SKM-1 (cell line): ENCODE measurements around the gene RFESD.
A peak's percentile ranks its signal among the peaks of the same experiment; 100 is the strongest.

Experiments used
- DNase-seq: peaks from one replicate; lab custom pipeline; 2025; ENCODE audit not compliant: unreplicated experiment; lab: John Stamatoyannopoulos, UW

Gene RFESD

DNA sequence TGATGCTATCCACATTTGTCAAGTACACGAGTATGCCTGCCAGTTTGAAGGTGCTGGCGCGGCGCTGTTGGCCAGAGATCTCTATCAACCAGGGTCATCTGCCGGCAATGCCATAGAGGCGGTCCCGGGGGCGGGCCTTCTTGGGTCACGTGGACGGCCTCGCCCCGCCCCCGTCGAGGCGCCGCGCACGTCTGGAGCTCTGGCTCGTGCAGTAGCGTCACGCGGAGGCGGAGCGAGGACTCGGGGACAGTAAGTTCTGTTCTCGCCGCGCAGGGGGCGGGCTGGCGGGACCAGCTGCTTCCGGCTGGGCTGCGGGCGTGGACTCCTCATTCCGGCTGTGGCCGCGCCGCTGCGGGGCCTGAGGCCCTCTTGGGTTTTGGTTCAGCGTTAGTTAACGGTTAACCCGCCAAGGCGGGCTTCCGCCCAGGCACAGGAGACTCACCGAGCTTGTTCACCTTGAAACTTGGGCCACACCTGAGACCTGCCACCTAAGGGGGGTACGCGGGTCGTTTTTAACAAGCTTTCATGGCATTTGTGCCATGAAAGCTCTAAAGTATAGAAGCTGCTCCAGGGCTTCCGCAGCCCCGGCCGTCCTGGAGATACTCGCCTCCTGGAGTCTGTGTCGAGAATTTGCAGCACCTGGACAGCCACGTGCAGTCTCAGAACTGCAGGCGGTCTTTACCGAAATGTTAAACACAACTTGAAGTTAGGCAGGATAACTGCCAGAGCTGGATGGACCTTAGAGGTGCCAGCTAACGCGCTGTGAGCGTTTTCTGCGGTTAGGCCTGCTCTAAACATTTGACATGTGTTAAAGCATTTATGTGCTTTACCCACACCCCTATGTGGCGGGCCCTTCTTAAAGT is at the start of gene RFESD:
TSS of gene RFESD (plus strand) at position 209 of the 863 bp plus-strand sequence. CDS start 5,495 bp downstream, outside the sequence.
- peak; percentile 89 for DNase-seq

DNA sequence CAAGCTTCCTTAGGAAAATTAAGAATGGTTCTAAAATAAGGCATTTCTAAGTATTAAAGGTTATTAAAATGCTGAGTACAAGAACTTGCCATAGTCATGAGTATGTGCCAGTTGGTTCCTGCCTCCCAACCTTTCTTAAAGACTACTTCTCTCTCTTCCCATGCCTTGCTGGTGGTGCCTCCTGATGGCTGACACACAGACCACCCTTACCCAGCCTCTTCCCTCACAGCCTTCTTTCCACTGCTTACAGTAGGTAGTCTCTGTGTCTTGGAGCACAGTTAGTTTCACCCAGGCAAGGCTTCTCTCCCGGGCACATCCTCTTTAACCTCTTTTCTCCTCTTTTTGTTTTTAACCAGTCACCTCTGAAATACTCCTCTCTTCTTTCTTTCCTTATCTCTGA is 47.3 kb upstream of the RFESD start:
- DNase-seq = no peak

DNA sequence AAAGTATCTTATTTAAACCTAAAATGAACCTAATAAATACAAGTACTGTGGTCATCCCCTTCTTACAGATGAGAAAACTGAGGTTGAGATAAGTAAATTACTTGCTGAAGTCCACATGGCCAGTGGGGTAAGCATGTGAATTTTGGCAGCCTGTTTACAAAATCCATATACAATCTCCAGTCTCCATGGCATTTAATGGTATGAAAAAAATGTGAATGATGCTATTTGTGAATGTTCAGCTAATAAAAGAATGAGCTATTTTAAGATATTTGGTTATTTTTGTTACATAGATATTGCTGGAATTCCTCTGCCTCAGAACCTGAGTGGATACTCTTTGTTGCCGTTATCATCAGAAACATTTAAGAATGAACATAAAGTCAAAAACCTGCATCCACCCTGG is 46.0 kb upstream of the RFESD start:
- no peak for DNase-seq

DNA sequence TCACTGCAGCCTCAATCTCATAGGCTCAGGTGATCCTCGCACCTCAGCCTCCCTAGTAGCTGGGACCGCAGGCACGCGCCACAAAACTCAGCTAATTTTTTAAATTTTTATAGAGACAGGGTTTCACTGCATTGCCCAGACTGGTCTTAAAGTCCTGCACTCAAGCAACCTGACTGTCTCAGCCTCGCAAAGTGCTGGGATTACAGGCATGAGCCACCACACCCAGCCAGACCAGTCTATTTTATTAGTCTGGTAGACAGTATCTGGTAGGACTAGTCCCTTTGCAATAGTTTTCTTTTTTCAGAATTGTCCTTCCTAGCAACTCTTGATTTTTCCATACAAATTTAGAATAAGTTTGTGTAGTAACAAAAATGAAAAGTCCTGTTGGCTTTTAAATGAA is 40.8 kb upstream of the RFESD start:
- no peak for DNase-seq

DNA sequence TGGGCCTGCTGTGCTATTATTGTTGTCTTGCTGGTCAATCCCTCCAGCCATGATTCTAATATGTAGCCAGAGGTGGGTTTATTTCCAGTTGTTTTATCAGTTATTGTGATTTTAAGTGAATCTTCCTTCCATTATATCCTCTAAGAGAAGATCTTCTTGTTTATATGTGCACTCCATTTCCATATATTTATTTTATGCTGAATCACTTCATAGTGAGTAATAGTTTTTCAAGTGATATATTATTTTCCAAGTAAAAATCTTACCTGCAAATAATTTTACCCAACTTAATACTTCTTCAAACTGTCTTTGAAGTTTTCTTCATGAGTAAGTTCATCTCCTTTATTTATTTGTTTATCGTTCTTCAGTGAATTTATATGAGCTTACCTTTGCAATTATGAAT is 40.2 kb upstream of the RFESD start:
- DNase-seq = no peak

DNA sequence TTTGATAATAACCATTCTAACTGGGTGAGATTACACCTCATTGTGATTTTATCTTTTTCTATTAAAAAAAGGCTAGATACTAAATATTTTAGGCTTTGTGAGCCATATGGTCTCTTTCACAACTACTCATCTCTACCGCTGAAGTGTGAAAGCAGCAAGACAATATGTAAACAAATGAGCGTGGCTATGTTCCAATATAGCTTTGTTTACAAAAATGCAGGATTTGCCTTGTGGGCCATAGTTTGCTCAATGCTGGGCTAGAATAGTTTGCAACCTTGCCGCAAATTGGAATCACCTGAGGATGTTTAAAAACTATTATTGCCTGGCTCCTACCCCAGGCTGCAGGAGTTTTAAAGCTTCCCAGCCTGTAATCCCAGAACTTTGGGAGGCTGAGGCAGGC is 36.9 kb upstream of the RFESD start:
- no peak for DNase-seq

DNA sequence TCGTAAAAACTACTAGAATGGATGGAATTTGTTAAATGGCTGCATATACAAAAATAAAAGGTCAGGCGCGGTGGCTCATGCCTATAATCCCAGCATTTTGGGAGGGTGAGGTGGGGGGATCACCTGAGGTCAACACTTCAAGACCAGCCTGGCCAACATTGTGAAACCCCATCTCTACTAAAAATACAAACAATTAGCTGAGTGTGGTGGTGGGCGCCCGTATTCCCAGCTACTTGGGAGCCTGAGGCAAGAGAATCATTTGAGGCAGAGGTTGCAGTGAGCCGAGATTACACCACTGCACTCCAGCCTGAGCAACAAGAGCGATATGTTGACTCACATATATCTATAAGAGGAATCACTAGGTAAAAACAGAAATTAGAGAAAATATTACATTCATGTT is 36.0 kb upstream of the RFESD start:
- no peak for DNase-seq

DNA sequence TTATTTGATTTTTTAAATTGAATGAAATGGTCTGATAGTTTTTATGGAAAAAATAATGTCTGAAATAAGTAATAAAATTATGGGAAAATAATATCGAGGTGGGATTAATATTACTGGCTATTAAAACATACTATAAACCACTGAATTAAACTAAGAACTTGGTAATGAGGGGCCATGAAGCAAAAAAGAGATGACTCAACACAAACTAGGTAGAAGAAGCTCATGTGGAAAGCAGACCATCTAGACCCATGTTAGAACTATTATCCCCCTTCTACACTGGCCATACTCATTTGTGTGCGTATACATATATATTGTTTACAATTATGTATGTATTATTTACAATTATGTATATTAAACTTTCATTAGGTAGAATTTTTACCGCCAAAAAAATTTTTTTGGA is 35.2 kb upstream of the RFESD start:
- DNase-seq = no peak

DNA sequence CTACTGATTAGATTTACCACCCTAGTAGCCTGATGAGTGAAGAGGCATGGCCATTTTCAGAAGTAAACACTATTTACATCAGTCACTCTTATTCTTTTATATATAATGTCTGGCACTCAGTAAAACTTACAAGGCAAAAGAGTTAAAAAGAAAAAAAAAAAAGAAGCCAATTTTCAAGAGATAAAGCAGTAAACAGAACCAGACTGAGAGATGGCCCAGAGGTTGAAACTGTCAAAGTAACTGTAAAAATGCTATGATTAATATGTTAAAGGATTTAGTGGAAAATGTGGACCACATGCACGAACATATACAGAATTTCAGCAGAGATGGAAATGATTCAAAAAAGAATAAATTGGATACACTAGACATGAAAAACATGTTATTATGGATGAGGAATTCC is 33.1 kb upstream of the RFESD start:
- no peak for DNase-seq

DNA sequence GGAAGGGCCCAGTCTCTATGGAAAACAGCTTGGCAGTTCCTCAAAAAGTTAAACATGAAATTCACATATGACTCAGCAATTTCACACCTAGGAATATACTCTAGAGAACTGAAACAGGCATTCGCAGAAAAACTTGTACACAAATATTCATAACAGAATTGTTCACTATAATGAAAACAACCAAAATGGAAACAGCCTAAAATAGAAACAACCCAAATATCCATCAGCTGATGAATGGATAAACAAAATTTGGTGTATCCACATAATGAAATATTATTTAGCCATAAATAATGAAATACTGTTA is 31.5 kb upstream of the RFESD start:
- DNase-seq = no peak

DNA sequence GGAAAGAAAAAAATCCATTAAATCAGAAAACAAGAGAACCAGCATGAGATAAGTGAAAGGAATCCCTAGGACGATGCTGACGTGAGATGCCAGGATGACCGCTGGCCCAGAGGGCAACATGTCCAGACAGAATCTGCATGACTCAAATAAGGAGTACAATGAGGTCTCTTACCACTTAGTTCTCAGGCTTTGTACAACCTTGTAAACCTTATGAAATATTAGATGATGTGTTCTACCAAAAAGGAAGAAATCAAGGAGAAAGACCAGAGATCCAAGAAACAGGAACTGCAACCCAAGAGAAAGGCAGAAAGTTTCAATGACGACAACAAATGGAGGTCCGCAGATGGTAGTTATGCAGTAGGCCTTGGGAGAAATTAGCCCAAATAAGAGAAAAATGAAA is 29.5 kb upstream of the RFESD start:
- DNase-seq = no peak

DNA sequence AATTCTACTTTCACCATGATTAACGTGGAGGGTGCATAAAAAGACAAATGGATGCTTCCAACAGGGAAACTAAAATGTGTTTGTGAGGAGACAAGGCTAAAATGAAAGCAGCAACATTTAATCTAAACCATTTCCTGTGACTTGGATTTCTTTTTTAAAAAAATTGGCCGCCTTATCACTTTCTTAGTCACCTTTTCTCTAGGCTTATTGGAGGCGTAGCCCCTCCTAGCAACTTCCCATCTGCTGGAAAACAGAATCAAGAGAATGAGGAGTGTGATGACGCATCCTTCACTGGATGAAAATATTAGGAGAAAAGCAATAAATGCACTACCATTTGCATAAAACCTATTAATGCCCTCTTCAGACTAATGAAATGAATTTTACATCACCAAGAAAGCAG is 27.5 kb upstream of the RFESD start:
- no peak for DNase-seq

DNA sequence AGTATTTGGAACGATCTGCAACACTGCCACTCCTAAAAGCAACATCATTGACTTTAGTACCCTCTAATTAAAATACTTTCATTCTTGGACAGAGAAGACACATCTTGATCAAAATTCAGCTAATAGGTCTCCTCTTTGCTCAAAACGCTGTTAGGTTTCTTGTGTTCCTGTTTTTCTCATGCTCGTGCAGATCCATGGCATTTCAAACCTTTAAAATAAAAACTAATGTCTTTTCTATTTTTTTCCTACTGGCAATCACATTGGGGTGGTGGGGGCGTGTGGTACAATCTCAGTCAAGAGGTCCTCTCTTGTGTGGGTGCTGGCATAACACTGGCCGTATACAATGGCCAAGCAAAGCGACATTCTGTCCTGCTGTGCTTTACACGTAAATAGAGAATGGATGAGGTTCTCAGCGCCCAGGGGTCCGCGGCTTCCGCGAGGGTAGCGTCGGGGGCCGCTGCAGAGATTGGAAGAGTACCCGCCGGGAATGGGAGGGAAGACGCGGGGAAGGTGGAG is 27.0 kb upstream of the RFESD start:
- no peak for DNase-seq

DNA sequence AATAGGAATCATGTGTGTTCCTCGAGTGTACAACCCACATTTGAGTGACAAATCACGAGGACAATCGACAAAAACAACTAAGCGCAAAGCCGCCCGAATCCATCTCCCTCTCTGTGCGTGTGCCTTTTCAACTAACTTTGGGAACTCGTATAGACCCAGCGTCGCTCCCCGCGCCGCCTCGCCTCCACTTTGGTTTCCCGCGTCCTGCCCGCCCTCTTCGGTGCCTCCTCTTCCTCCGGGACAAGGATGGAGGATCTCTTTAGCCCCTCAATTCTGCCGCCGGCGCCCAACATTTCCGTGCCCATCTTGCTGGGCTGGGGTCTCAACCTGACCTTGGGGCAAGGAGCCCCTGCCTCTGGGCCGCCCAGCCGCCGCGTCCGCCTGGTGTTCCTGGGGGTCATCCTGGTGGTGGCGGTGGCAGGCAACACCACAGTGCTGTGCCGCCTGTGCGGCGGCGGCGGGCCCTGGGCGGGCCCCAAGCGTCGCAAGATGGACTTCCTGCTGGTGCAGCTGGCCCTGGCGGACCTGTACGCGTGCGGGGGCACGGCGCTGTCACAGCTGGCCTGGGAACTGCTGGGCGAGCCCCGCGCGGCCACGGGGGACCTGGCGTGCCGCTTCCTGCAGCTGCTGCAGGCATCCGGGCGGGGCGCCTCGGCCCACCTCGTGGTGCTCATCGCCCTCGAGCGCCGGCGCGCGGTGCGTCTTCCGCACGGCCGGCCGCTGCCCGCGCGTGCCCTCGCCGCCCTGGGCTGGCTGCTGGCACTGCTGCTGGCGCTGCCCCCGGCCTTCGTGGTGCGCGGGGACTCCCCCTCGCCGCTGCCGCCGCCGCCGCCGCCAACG is 26.3 kb upstream of the RFESD start, which contains the start of gene GPR150:
TSS of gene GPR150 (plus strand) at position 58 of the 840 bp plus-strand sequence. CDS start at position 247, 189 bp downstream.
- no peak for DNase-seq

DNA sequence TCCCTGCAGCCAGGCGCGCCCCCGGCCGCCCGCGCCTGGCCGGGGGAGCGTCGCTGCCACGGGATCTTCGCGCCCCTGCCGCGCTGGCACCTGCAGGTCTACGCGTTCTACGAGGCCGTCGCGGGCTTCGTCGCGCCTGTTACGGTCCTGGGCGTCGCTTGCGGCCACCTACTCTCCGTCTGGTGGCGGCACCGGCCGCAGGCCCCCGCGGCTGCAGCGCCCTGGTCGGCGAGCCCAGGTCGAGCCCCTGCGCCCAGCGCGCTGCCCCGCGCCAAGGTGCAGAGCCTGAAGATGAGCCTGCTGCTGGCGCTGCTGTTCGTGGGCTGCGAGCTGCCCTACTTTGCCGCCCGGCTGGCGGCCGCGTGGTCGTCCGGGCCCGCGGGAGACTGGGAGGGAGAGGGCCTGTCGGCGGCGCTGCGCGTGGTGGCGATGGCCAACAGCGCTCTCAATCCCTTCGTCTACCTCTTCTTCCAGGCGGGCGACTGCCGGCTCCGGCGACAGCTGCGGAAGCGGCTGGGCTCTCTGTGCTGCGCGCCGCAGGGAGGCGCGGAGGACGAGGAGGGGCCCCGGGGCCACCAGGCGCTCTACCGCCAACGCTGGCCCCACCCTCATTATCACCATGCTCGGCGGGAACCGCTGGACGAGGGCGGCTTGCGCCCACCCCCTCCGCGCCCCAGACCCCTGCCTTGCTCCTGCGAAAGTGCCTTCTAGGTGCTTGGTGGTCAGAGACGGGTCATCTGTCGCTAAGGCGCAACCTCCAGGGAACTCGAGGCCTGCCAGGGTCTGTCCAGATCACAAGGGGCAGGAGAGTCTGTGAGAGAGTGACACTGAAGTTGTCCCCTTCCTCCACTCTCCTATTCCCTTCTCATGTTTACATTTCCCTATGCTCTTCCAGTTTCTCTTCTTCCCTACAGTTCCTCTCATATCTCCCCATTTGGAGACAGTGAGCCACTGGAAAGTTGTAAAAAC is 25.4 kb upstream of the RFESD start:
- no peak for DNase-seq

DNA sequence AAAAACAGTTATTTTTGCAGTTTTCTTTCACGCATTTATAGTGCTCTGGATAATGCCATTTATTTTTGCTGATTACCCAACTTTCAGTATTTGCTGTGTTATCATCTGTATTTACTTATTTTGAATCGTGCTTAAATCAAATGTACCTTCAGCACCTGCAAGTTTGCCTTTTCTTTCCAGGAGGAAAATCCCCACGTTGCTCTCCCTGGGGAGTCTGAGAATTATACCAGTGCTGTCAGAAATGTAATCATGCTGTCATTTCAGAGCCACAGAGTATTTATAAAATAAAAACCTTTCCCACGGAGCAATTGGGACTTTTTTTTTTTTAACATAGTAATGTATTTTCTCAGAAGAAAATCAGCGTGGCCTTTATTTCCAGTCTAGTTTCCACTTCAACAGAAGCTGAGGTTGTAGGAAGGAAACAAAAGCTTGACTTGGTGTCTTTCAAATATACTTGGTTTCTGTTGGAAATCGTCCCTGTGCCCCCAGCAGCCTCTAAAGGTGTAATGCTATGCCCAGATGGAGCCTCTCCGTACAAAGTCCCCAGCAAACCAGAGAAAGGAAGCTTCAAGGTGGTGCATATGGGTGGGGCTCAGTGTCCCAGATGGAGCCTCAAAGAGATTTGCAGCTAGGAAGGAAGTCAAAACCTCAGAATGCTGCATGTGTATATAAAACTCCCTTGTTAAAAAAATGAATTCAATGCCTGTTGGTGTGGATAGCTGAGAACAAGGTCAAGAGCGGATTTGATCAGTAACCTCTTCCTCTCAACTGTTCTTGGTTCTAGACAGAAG is 24.5 kb upstream of the RFESD start:
- DNase-seq = no peak

DNA sequence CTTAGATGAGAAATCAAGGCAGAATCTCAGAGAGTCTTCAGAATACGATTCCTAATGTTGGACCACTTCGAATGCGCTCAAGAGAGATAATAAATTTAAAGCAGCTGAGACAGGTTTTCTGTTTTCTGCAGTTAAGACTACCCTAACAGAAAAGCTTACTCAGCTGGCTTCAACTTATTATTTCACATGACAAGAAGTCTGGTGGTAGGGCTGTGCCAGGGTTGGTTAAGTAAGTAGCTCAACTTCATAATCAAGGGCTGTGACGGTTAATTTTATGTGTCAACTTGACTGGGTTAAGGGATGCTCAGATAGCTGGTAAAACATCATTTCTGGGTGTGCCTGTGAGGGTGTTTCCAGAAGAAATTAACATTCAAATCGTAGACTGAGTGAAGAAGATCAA is 22.9 kb upstream of the RFESD start:
- DNase-seq = no peak

DNA sequence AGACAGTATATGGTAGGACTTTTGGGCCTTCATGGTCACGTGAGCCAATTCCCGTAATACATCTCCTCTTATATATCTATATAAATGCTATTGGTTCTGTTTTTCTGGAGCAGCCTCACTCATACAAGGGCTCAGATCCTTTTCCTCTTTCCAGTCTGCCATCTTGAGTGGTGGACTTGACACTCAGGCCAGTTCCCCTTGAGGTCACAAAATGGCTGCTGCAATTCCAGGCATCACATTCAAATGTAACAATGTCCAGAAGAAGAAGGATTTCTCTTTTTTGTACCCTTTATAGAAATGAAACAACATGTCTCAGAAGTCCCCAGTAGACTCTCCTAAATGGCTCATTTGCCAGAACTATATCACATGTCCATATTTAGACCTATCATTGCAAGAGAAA is 22.2 kb upstream of the RFESD start:
- no peak for DNase-seq

DNA sequence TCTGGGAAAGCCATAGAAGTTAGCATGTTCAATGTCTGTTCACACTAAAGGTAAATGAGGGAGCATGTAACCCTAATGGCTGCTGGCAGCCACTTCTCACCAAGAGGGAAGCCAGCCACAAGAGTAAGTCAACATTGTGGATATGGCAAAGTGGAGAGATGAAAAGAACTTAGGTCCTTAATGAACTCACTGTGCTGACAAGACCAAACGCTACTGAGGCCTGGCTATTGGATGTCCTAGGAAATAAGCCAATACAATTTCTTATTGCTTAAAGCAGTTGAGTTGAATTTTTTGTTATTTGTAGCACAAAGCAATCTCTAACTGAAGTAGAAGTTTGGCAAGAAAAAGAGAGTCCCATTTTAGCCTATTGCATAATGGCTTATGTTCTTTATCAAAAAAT is 19.9 kb upstream of the RFESD start:
- DNase-seq = no peak
